ENCODE results near the gene MLXIP. TPM values are rescaled to one million over a fixed set of nuclear protein-coding genes. Genes with fewer than 3 reads are reported as not detected.
"Not testable (repeated sequence)": the region's sequence is repeated elsewhere in the genome, so short reads cannot be mapped to it uniquely, and the experiment has no call there.

The MLXIP gene
- total RNA-seq, 1 donor = 27.1 TPM

- Histone ChIP-seq H3K27me3 (ENCODE audit: insufficient read depth, low read length) (no peaks in the 10 kb centered on the region), H3K4me3 (ENCODE audit: low read length) (no peak overlapping the region), H3K4me1 (ENCODE audit: insufficient read depth, low read length) (peaks cover 2% of the 10 kb centered on the region), H3K9me3 (ENCODE audit: low read depth, low read length) (no peaks in the 10 kb centered on the region)
Observed at GRCh38 chr12:122116707-122117535, 38.4 kb downstream of the MLXIP start.

GRCh38 chr12:122117979-122118378 lies 39.4 kb downstream of the MLXIP start:
- peaks cover 7% of the 10 kb centered on the region for H3K4me1 ChIP-seq (ENCODE audit: insufficient read depth, low read length)
- H3K4me3 ChIP-seq (ENCODE audit: low read length) = no peak overlapping the region
- no peaks in the 10 kb centered on the region for H3K27me3 ChIP-seq (ENCODE audit: insufficient read depth, low read length)
- no peaks in the 10 kb centered on the region for H3K9me3 ChIP-seq (ENCODE audit: low read depth, low read length)

- not testable (repeated sequence) for H3K4me3 ChIP-seq (ENCODE audit: low read length); H3K27me3 ChIP-seq (ENCODE audit: insufficient read depth, low read length); H3K9me3 ChIP-seq (ENCODE audit: low read depth, low read length)
- H3K4me1 ChIP-seq (ENCODE audit: insufficient read depth, low read length) = peaks cover 21% of the 10 kb centered on the region
Observed at GRCh38 chr12:122121341-122121740, 42.8 kb downstream of the MLXIP start.

GRCh38 chr12:122121745-122122144 lies 43.2 kb downstream of the MLXIP start:
- no peak overlapping the region for H3K4me3 ChIP-seq (ENCODE audit: low read length)
- peaks cover 21% of the 10 kb centered on the region for H3K4me1 ChIP-seq (ENCODE audit: insufficient read depth, low read length)
- H3K9me3 ChIP-seq (ENCODE audit: low read depth, low read length) = no peaks in the 10 kb centered on the region
- no peaks in the 10 kb centered on the region for H3K27me3 ChIP-seq (ENCODE audit: insufficient read depth, low read length)

- H3K4me3 ChIP-seq (ENCODE audit: low read length) = no peak overlapping the region
- peaks cover 21% of the 10 kb centered on the region for H3K4me1 ChIP-seq (ENCODE audit: insufficient read depth, low read length)
- no peaks in the 10 kb centered on the region for H3K9me3 ChIP-seq (ENCODE audit: low read depth, low read length)
Observed at GRCh38 chr12:122123051-122123760, 44.6 kb downstream of the MLXIP start.

GRCh38 chr12:122123761-122124145 lies 45.2 kb downstream of the MLXIP start:
- H3K27me3 ChIP-seq (ENCODE audit: insufficient read depth, low read length) = no peaks in the 10 kb centered on the region
- no peak overlapping the region for H3K4me3 ChIP-seq (ENCODE audit: low read length)

More at GRCh38 chr12:122123051-122123760, 44.6 kb downstream of the MLXIP start:
- H3K27me3 ChIP-seq (ENCODE audit: insufficient read depth, low read length) = no peaks in the 10 kb centered on the region

GRCh38 chr12:122124370-122124769 lies 45.8 kb downstream of the MLXIP start:
- no peak overlapping the region for H3K4me3 ChIP-seq (ENCODE audit: low read length)
- H3K27me3 ChIP-seq (ENCODE audit: insufficient read depth, low read length) = no peaks in the 10 kb centered on the region
- H3K4me1 ChIP-seq (ENCODE audit: insufficient read depth, low read length) = peaks cover 21% of the 10 kb centered on the region
- H3K9me3 ChIP-seq (ENCODE audit: low read depth, low read length) = no peaks in the 10 kb centered on the region

More at GRCh38 chr12:122123761-122124145, 45.2 kb downstream of the MLXIP start:
- Histone ChIP-seq H3K4me1 (ENCODE audit: insufficient read depth, low read length) (peaks cover 21% of the 10 kb centered on the region), H3K9me3 (ENCODE audit: low read depth, low read length) (no peaks in the 10 kb centered on the region)

GRCh38 chr12:122125452-122126341 lies 47.1 kb downstream of the MLXIP start:
- no peaks in the 10 kb centered on the region for H3K27me3 ChIP-seq (ENCODE audit: insufficient read depth, low read length)
- H3K9me3 ChIP-seq (ENCODE audit: low read depth, low read length) = no peaks in the 10 kb centered on the region
- H3K4me1 ChIP-seq (ENCODE audit: insufficient read depth, low read length) = peaks cover 21% of the 10 kb centered on the region
- H3K4me3 ChIP-seq (ENCODE audit: low read length) = no peak overlapping the region

- H3K4me3 ChIP-seq (ENCODE audit: low read length) = no peak overlapping the region
- H3K27me3 ChIP-seq (ENCODE audit: insufficient read depth, low read length) = no peaks in the 10 kb centered on the region
- peaks cover 21% of the 10 kb centered on the region for H3K4me1 ChIP-seq (ENCODE audit: insufficient read depth, low read length)
- H3K9me3 ChIP-seq (ENCODE audit: low read depth, low read length) = no peaks in the 10 kb centered on the region
Observed at GRCh38 chr12:122126342-122126635, 47.7 kb downstream of the MLXIP start.

- Histone ChIP-seq H3K4me3 (ENCODE audit: low read length) (no peak overlapping the region), H3K27me3 (ENCODE audit: insufficient read depth, low read length) (no peaks in the 10 kb centered on the region), H3K4me1 (ENCODE audit: insufficient read depth, low read length) (peaks cover 18% of the 10 kb centered on the region), H3K9me3 (ENCODE audit: low read depth, low read length) (no peaks in the 10 kb centered on the region)
Observed at GRCh38 chr12:122126713-122127597, 48.4 kb downstream of the MLXIP start.

- Histone ChIP-seq H3K4me1 (ENCODE audit: insufficient read depth, low read length) (peaks cover 15% of the 10 kb centered on the region), H3K9me3 (ENCODE audit: low read depth, low read length) (no peaks in the 10 kb centered on the region)
Observed at GRCh38 chr12:122127839-122128238, 49.3 kb downstream of the MLXIP start.

GRCh38 chr12:122128481-122128880 lies 49.9 kb downstream of the MLXIP start:
- H3K27me3 ChIP-seq (ENCODE audit: insufficient read depth, low read length) = no peaks in the 10 kb centered on the region
- peaks cover 9% of the 10 kb centered on the region for H3K4me1 ChIP-seq (ENCODE audit: insufficient read depth, low read length)
- no peaks in the 10 kb centered on the region for H3K9me3 ChIP-seq (ENCODE audit: low read depth, low read length)
- no peak overlapping the region for H3K4me3 ChIP-seq (ENCODE audit: low read length)

More at GRCh38 chr12:122127839-122128238, 49.3 kb downstream of the MLXIP start:
- Histone ChIP-seq H3K27me3 (ENCODE audit: insufficient read depth, low read length) (no peaks in the 10 kb centered on the region), H3K4me3 (ENCODE audit: low read length) (no peak overlapping the region)

- Histone ChIP-seq H3K4me1 (ENCODE audit: insufficient read depth, low read length) (peaks cover 6% of the 10 kb centered on the region), H3K4me3 (ENCODE audit: low read length) (no peak overlapping the region), H3K27me3 (ENCODE audit: insufficient read depth, low read length) (no peaks in the 10 kb centered on the region), H3K9me3 (ENCODE audit: low read depth, low read length) (no peaks in the 10 kb centered on the region)
Observed at GRCh38 chr12:122129131-122129530, 50.6 kb downstream of the MLXIP start.

GRCh38 chr12:122130150-122130549 lies 51.6 kb downstream of the MLXIP start:
- Histone ChIP-seq H3K27me3 (ENCODE audit: insufficient read depth, low read length) (no peaks in the 10 kb centered on the region), H3K9me3 (ENCODE audit: low read depth, low read length) (no peaks in the 10 kb centered on the region), H3K4me3 (ENCODE audit: low read length) (no peak overlapping the region), H3K4me1 (ENCODE audit: insufficient read depth, low read length) (no peaks in the 10 kb centered on the region)

Data from mononuclear cell (primary cell).